ENCODE data around the gene SLC1A7. TPM values are rescaled to one million over a fixed set of nuclear protein-coding genes. Genes with fewer than 3 reads are reported as not detected.

The SLC1A7 gene
- total RNA-seq, 1 experiment from 2014 or later: not detected

DNA sequence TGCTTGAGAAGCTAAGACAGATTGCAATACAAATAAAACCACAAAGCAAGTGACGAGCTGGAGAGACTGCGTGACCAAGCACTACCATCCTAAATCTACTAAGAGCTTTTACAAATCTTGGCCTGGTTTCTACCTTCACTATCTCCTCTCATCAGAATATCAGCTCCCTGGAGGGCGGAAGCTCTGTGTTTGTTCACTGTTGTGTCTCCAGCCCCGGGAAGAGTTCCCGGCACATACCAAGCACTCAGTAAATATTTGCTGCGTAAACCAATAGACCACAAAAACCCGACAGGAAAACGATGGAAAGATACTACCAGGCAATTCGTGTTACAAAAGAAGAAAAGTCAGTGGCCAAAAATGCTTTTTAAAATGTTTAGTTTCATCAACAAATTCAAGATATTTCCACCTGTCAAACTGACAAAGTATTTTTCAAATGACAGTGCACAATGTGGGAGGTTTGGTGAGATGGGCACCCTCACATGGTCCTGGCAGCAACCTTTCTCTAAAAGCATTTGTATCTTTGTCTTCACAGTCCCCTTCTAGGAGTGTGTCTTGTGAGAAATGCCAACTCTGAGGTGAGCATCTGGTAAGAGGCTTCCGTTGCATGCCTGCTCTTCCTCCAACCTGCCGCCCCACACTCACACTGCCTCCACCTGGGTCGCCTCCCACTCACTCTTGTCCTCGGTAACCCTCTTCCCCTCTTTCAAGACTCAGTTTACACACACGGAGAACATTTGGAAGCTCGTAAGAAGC, 34.7 kb downstream of the SLC1A7 start:
- Histone ChIP-seq H3K4me1 (ENCODE audit: control insufficient read depth in 1 of 2, insufficient read depth in 2 of 2, low read length in 2 of 2) (peaks cover 0 to 20% of the 10 kb centered on the region in 2 experiments; a peak in 2 of 4 replicates), H2AFZ (ENCODE audit: low read depth, low read length, poor library complexity, severe bottlenecking) (no peak overlapping the region), H3K4me3 (replicated peaks in 1 of 2; ENCODE audit: low read depth in 1 of 2, low read length in 2 of 2) (no peak overlapping the region), H3K9me3 (ENCODE audit: control insufficient read depth in 1 of 2, insufficient read depth in 1 of 2, low read depth in 1 of 2, low read length in 2 of 2) (peaks cover 0 to 7% of the 10 kb centered on the region in 2 experiments; a peak in 1 of 4 replicates), H3K27me3 (ENCODE audit: insufficient read depth, low read length) (no peaks in the 10 kb centered on the region), H3K27ac (ENCODE audit: low read depth, low read length) (no peak overlapping the region), H4K20me1 (ENCODE audit: insufficient read depth) (no peaks in the 10 kb centered on the region), H3K79me2 (ENCODE audit: insufficient read depth, low read length) (no peaks in the 10 kb centered on the region), H3K36me3 (ENCODE audit: control insufficient read depth in 1 of 2, insufficient read depth in 2 of 2, low read length in 2 of 2) (no peaks in the 10 kb centered on the region), H3K4me2 (ENCODE audit: low read length) (no peak overlapping the region), H3K9me2 (ENCODE audit: insufficient read depth) (no peaks in the 10 kb centered on the region), H3K9ac (ENCODE audit: low read length) (no peak overlapping the region)
- CTCF ChIA-PET: no interaction called here
- DNase-seq (ENCODE audit: low read depth, low spot score) (no peak), ATAC-seq (no peak)
- POLR2A ChIA-PET: no interaction called here
- RAD21 ChIA-PET (ENCODE audit: low non-redundant PET in 1 of 2, low total read pairs in 2 of 2, uncharacterized antibody in 2 of 2, unreplicated experiment in 2 of 2): no interaction called here
- intact Hi-C loops (cut with micrococcal nuclease): no loop called here
- no TSS peak for BruUV-seq (replicated peaks)
- TF ChIP-seq, protein P1, sequence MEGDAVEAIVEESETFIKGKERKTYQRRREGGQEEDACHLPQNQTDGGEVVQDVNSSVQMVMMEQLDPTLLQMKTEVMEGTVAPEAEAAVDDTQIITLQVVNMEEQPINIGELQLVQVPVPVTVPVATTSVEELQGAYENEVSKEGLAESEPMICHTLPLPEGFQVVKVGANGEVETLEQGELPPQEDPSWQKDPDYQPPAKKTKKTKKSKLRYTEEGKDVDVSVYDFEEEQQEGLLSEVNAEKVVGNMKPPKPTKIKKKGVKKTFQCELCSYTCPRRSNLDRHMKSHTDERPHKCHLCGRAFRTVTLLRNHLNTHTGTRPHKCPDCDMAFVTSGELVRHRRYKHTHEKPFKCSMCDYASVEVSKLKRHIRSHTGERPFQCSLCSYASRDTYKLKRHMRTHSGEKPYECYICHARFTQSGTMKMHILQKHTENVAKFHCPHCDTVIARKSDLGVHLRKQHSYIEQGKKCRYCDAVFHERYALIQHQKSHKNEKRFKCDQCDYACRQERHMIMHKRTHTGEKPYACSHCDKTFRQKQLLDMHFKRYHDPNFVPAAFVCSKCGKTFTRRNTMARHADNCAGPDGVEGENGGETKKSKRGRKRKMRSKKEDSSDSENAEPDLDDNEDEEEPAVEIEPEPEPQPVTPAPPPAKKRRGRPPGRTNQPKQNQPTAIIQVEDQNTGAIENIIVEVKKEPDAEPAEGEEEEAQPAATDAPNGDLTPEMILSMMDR (IDR thresholded peaks at IDR 0.05 in 2 of 3, conservative IDR thresholded peaks at IDR 0.05 in 1 of 3; ENCODE audit: borderline replicate concordance in 1 of 3, insufficient read depth in 1 of 3, low read depth in 2 of 3, low read length in 2 of 3): no peak
- TF ChIP-seq FOSL1 (IDR thresholded peaks at IDR 0.05; ENCODE audit: low read depth) (no peak), MAX (IDR thresholded peaks at IDR 0.05) (no peak), RAD21 (IDR thresholded peaks at IDR 0.05; ENCODE audit: low read depth) (no peak), EZH2 (IDR thresholded peaks at IDR 0.05) (no peak), SP1 (IDR thresholded peaks at IDR 0.05; ENCODE audit: low read depth) (no peak), CEBPB (IDR thresholded peaks at IDR 0.05; ENCODE audit: low read depth) (no peak)
- TF ChIP-seq, protein P2, sequence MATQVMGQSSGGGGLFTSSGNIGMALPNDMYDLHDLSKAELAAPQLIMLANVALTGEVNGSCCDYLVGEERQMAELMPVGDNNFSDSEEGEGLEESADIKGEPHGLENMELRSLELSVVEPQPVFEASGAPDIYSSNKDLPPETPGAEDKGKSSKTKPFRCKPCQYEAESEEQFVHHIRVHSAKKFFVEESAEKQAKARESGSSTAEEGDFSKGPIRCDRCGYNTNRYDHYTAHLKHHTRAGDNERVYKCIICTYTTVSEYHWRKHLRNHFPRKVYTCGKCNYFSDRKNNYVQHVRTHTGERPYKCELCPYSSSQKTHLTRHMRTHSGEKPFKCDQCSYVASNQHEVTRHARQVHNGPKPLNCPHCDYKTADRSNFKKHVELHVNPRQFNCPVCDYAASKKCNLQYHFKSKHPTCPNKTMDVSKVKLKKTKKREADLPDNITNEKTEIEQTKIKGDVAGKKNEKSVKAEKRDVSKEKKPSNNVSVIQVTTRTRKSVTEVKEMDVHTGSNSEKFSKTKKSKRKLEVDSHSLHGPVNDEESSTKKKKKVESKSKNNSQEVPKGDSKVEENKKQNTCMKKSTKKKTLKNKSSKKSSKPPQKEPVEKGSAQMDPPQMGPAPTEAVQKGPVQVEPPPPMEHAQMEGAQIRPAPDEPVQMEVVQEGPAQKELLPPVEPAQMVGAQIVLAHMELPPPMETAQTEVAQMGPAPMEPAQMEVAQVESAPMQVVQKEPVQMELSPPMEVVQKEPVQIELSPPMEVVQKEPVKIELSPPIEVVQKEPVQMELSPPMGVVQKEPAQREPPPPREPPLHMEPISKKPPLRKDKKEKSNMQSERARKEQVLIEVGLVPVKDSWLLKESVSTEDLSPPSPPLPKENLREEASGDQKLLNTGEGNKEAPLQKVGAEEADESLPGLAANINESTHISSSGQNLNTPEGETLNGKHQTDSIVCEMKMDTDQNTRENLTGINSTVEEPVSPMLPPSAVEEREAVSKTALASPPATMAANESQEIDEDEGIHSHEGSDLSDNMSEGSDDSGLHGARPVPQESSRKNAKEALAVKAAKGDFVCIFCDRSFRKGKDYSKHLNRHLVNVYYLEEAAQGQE (IDR thresholded peaks at IDR 0.05; ENCODE audit: low read depth): no peak

All from HCT116 (cell line).